Esophagus squamous epithelium (tissue), 4 donors: ENCODE results near the gene DENND11.

Experiments used
- POLR2A ChIP-seq, 4 donors: fragments of 450-650 bp; IDR thresholded peaks; one replicate each; pipeline ENCODE4 v1.6.1; 2017; ENCODE audit warnings: antibody characterized with exemption in 4 of 4, mild to moderate bottlenecking in 4 of 4, moderate library complexity in 3 of 4
- TF ChIP-seq, protein P1 (sequence below), 6 experiments: fragments of 450-650 bp in 4 of 6; fragments of 200-600 bp in 2 of 6; sonication (generic) in 2 of 6; IDR thresholded peaks; one replicate each; pipeline ENCODE4 v1.5.1; 2016 to 2019; ENCODE audit warnings: antibody characterized with exemption in 6 of 6, mild to moderate bottlenecking in 4 of 6, moderate library complexity in 4 of 6

DNA sequence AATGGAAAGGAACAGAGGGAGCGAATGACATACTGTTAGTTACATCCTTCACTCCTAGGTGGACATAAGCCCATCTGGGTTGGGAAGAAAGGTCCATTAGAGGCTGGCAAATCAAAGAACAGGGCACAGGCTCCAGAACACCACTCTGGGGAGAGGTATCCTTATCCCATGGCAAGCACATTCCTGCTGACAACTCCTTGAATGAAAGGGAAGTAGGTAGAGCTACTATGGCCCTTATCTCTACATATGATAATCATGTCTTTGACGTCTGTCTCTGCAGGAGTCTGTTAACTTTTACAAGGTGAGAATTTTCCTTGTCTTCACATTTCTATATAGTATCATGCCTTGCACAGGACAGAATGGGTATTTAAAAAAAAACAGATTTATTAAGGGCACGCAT, 10.4 kb downstream of the DENND11 start:
- TF ChIP-seq, protein P1, sequence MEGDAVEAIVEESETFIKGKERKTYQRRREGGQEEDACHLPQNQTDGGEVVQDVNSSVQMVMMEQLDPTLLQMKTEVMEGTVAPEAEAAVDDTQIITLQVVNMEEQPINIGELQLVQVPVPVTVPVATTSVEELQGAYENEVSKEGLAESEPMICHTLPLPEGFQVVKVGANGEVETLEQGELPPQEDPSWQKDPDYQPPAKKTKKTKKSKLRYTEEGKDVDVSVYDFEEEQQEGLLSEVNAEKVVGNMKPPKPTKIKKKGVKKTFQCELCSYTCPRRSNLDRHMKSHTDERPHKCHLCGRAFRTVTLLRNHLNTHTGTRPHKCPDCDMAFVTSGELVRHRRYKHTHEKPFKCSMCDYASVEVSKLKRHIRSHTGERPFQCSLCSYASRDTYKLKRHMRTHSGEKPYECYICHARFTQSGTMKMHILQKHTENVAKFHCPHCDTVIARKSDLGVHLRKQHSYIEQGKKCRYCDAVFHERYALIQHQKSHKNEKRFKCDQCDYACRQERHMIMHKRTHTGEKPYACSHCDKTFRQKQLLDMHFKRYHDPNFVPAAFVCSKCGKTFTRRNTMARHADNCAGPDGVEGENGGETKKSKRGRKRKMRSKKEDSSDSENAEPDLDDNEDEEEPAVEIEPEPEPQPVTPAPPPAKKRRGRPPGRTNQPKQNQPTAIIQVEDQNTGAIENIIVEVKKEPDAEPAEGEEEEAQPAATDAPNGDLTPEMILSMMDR (IDR thresholded peaks at IDR 0.05): no peak
- TF ChIP-seq POLR2A (IDR thresholded peaks at IDR 0.05): no peak
